Skeletal muscle tissue (tissue), 4 donors: Measurements from ENCODE around the gene CRYBA2. TPM values are rescaled to one million over a fixed set of nuclear protein-coding genes. Genes with fewer than 3 reads are reported as not detected.

Source experiments
- H3K27ac ChIP-seq: one replicate; pipeline ENCODE4 v1.7.0; 2013; ENCODE audit warnings: mild to moderate bottlenecking, low read depth, low read length, inconsistent platforms
- H3K27me3 ChIP-seq, 3 donors: one replicate each; pipeline ENCODE4 v1.7.0; 2013; ENCODE audit warnings: low read length in 3 of 3; ENCODE audit not compliant: control insufficient read depth in 3 of 3, insufficient read depth in 3 of 3
- H3K36me3 ChIP-seq, 3 donors: one replicate each; pipeline ENCODE4 v1.7.0; 2013; ENCODE audit warnings: low read length in 3 of 3; ENCODE audit not compliant: control insufficient read depth in 3 of 3, insufficient read depth in 3 of 3
- H3K4me1 ChIP-seq, 3 donors: one replicate each; pipeline ENCODE4 v1.7.0; 2013; ENCODE audit warnings: low read length in 3 of 3, mild to moderate bottlenecking in 3 of 3; ENCODE audit not compliant: control insufficient read depth in 3 of 3, insufficient read depth in 3 of 3
- H3K4me3 ChIP-seq, 3 donors: one replicate each; pipeline ENCODE4 v1.7.0; 2013; ENCODE audit warnings: low read length in 3 of 3
- H3K9ac ChIP-seq, 3 donors: one replicate each; pipeline ENCODE4 v1.7.0; 2013; ENCODE audit warnings: low read length in 3 of 3, mild to moderate bottlenecking in 3 of 3, moderate library complexity in 2 of 3, low read depth in 1 of 3
- H3K9me3 ChIP-seq, 3 donors: one replicate each; pipeline ENCODE4 v1.7.0; 2013; ENCODE audit warnings: low read length in 3 of 3; ENCODE audit not compliant: control insufficient read depth in 3 of 3
- total RNA-seq: library from RNA; depleted of rRNA; stranded (reverse); fragments of >200 nt; gene quantifications from one replicate; pipeline ENCODE4 v1.2.3, GENCODE V29; 2014
- donor health status: Osteomylitis.

CRYBA2 gene
- total RNA-seq, 1 donor from 2014 or later = not detected

DNA sequence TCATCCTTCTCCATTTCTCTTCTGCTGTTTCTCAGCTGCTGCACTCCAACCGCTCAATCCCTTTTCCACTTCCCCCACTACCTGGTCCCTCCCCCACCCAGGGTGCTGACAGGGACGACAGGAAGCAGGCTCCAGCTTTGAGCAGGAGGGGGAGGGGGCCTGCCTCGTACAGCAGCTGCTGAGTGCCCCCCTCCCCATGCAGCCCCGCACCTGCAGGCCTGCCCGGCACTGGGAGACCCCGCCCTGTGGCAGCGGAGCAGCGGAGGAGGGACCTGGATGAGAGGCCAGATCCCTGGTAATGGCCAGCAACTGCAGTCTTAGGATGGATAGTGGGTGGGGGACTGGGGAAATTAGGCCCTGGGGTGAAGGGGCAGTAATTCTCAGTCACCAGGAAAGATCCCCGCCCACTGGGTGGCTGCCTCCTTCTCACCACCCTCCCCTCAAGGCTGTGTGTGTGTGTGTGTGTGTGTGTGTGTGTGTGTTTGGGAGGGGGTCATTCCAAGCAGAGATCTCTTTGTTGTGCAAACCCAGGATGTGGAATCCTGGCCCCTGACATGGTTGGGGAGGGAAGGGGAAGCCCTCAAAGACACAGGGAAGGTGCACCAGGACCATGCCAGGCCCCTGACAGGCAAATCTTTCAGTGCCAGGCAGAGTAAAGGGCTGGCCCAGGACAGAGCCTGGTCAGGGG is 6.8 kb upstream of the CRYBA2 start:
- H3K36me3 ChIP-seq = no peaks in the 10 kb centered on the region
- no peak overlapping the region for H3K27ac ChIP-seq
- no peak overlapping the region for H3K4me3 ChIP-seq
- peaks cover 63 to 69% (median 67%) of the 10 kb centered on the region in 3 donors for H3K27me3 ChIP-seq
- no peak overlapping the region for H3K9ac ChIP-seq
- peaks cover 14 to 22% (median 19%) of the 10 kb centered on the region in 3 donors for H3K4me1 ChIP-seq
- H3K9me3 ChIP-seq = no peaks in the 10 kb centered on the region

DNA sequence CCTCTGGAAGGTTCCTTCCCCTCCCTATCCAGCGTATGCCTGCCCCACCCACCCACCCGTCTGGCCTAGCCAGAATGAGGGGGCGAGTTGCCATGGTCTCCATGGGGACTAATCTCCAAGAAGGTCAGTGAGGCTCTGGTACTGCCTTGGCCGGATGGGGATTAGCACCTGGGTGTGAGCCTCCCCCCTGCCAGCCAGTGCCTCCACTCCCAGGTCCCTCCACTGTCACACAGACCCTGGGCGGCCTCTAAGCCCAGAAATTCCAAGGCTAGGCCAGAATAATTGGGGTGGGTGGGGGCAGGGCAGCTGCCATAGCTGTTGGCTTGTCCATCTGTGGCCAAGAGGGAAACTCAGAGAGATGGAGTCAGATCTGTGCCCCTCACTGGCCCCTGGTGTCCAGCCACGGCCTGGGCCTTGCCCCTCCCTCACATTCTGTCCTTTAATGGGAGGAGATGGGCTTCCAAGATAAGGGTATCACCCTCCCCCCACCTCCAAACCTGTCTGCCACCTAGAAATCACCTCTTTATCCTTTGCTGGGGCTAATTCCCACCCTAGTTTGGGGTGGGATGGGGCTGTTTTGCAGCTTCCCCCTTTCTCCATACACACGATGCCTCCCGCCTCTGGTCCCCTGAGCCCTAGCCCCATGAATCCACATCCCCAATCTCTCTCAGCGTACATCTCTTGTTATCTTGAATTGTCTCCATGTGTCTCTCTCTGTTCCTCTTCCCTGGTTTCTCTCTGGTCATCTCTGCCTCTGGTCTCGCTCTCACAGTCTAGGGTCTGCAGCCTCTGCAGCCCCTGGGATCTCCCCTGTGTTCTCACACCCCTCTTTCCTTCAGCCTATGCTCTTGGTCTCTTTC is 6.0 kb upstream of the CRYBA2 start:
- Histone ChIP-seq H3K36me3 (no peaks in the 10 kb centered on the region), H3K4me1 (peaks cover 14 to 22% (median 19%) of the 10 kb centered on the region in 3 donors), H3K4me3 (no peak overlapping the region), H3K27me3 (peaks cover 63 to 70% (median 70%) of the 10 kb centered on the region in 3 donors), H3K27ac (no peak overlapping the region), H3K9ac (no peak overlapping the region), H3K9me3 (no peaks in the 10 kb centered on the region)

DNA sequence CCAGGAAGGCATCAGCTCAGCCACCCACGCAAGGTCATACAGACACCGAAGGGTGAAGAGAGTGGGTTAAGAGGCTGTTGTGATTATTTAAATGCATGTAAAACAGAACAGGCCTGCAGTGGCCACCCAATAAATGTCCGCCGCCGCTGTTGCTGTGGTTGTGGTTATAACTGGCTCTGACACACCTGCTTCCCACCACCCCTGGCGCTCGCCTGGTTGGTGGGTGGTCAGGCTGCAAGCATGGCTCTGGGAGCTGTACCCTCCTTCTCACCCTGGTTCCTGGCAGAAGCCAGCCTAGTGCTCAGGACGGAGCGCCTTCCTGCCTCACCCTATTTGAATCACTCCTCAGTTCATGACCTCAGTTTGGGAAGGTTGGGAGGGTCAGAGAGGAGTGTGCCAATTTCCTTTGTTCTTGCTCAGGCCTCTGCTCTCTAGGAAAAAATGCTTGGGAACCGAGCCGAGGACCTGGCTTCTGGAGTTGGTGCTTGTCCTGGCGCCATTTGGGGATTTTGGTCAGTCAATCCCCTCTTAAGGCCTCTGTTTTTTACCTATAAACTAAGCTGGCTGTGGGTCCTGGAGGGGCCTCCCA is 5.3 kb upstream of the CRYBA2 start:
- Histone ChIP-seq H3K9me3 (no peaks in the 10 kb centered on the region), H3K27me3 (peaks cover 63 to 70% (median 70%) of the 10 kb centered on the region in 3 donors)

DNA sequence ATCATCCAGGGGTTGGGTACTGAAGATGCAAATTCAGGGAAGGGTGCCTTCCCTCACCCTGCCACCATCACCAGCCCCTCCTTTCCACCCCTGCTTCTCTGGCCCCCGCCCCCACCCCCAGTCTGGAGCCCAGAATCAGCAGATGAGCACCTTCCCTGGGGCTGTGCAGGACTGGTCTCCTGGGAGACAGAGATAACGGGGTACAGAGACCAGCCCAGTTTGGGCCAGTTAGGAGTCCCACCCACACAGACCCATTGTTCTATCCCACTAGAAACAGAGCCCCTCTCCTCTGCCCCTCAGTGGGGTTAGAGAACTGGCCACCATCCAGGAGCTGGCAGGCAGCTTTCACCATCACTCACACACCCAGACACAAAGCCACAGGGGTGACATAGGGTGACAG is 4.5 kb upstream of the CRYBA2 start:
- Histone ChIP-seq H3K9me3 (no peaks in the 10 kb centered on the region), H3K9ac (no peak overlapping the region), H3K36me3 (no peaks in the 10 kb centered on the region), H3K4me3 (no peak overlapping the region), H3K27ac (no peak overlapping the region), H3K27me3 (peaks cover 63 to 70% (median 70%) of the 10 kb centered on the region in 3 donors), H3K4me1 (peaks cover 20 to 32% (median 30%) of the 10 kb centered on the region in 3 donors)

More for the DNA sequence above, 5.3 kb upstream of the CRYBA2 start:
- peaks cover 18 to 29% (median 27%) of the 10 kb centered on the region in 3 donors for H3K4me1 ChIP-seq
- H3K27ac ChIP-seq = no peak overlapping the region
- H3K9ac ChIP-seq = no peak overlapping the region
- H3K4me3 ChIP-seq = no peak overlapping the region
- no peaks in the 10 kb centered on the region for H3K36me3 ChIP-seq

DNA sequence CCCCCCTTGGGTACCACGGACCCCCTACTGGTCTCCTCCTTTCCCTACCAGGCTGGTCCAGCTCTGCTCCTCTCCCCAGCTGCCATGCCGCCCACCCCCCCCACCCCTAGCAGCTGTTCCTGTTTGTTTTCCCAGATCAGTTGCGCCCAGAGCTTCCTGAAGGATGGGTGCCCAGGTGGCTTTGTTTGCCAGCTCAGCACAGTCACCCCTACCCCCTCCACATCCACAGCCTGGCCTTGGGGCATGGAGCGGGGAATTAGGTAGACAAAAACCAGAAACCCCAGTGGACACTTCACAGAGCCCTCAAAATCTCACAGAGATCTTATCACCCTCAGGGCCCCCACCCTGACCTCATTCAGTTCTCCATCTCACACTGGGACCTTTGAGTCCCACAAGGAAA is 3.7 kb upstream of the CRYBA2 start:
- Histone ChIP-seq H3K27ac (no peak overlapping the region), H3K9ac (no peak overlapping the region), H3K4me3 (no peak overlapping the region), H3K27me3 (peaks cover 63 to 70% (median 70%) of the 10 kb centered on the region in 3 donors), H3K4me1 (peaks cover 20 to 26% (median 24%) of the 10 kb centered on the region in 3 donors), H3K36me3 (no peaks in the 10 kb centered on the region), H3K9me3 (no peaks in the 10 kb centered on the region)

DNA sequence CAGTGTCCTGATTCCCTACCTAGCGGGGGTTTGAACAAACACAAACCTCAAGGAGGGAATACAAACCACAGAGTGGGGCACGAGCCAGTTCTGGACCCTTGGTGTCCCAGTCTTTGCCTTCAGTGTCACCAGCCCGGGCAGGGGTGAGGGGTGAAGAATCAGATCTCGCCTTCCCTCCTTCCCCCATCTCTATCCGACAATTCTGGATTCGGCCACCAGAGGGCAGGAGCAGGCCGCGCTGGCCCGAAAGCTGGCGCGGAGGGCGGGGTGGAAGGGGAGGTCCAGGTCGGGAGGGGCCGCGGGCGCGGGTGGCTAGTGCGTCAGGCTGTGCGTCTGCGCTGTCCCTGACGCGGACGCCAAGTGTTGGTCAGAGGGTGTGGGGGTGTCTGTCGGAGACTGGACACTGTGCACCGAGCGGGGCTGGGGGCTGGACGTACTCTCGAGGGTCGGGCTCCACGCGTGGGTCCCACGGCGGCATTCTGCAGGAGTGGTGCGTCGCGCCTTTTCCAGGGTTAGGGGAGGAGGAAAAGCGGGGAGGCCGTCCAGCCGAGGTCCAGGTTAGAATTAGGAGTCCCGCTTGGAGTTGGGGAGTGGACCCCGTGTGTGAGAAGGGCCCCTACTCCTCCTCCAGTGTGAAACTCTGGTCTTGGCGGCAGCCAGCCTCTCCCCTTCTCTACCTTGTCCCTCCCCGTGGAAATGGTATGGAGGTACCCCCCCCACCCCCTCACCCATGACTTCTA is 2.9 kb upstream of the CRYBA2 start:
- Histone ChIP-seq H3K27me3 (peaks cover 70% of the 10 kb centered on the region in 3 donors), H3K4me3 (peak overlapping the region; percentile 48 to 66 (median 65)), H3K4me1 (peaks cover 20 to 26% (median 24%) of the 10 kb centered on the region in 3 donors), H3K9ac (peak overlapping the region in 2 of 3 donors; percentile 32 to 54), H3K27ac (no peak overlapping the region), H3K9me3 (no peaks in the 10 kb centered on the region), H3K36me3 (no peaks in the 10 kb centered on the region)

DNA sequence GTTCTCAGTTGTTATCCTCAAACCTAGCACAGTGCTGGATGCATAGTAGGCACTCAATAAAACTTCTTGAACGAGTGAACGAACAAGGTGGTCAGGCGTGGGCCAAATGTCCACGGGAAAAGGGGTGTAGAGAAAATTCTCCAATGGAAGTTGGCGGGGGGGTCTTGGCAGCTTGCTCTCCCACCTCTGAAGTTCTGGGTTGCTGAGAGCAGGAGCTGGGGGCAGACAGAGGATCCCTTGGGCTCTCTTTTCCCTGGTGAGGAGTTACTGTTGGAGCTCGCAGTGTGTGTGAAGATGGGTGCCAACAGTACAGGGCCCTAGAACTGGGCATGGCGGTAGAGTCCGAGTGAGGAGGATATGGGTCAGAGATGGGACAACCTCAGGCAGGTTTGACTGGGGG is 2.3 kb upstream of the CRYBA2 start:
- no peak overlapping the region for H3K9ac ChIP-seq
- no peaks in the 10 kb centered on the region for H3K9me3 ChIP-seq
- no peaks in the 10 kb centered on the region for H3K36me3 ChIP-seq
- H3K4me1 ChIP-seq = peaks cover 20 to 26% (median 24%) of the 10 kb centered on the region in 3 donors
- peaks cover 70% of the 10 kb centered on the region in 3 donors for H3K27me3 ChIP-seq
- H3K4me3 ChIP-seq = peak overlapping the region in 1 of 3 donors; percentile 66
- H3K27ac ChIP-seq = no peak overlapping the region

DNA sequence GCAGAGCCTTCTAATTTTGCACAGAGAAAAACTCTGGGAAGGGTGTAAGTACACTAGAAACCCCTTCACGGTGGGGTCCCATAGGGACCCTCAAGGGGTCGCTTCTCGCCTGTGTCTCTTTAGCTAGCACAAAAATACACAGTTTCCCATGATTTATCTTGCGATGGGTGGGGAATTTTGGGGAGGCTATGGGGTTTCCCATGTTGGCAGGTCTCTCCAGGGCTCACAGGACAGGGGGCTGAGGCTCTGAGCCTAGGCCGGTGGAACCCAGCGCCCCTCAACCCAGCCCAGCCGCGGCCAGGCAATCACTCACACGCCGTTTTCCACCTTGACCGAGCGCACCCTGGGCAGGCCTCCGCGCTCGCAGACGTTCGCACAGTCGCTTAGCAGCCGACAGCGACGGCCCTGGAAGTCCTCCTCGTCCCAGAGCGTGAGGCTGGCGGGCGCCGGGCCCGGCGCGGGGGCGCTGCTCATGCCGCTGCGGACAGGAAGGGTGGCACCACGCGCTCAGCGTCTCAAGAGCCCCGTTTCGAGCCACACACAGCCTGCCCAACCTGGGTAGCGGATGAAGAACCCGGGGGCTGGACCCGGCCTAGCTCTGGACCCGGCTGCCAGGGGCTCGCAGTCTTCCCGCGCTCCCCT is 398 bp downstream of the CRYBA2 start:
- Histone ChIP-seq H3K9me3 (no peaks in the 10 kb centered on the region), H3K27ac (no peak overlapping the region), H3K36me3 (no peaks in the 10 kb centered on the region), H3K9ac (peak overlapping the region in 1 of 3 donors; percentile 45), H3K4me1 (peaks cover 20 to 26% (median 24%) of the 10 kb centered on the region in 3 donors), H3K27me3 (peaks cover 80 to 88% (median 84%) of the 10 kb centered on the region in 3 donors), H3K4me3 (peak overlapping the region in 2 of 3 donors; percentile 54 to 66)

DNA sequence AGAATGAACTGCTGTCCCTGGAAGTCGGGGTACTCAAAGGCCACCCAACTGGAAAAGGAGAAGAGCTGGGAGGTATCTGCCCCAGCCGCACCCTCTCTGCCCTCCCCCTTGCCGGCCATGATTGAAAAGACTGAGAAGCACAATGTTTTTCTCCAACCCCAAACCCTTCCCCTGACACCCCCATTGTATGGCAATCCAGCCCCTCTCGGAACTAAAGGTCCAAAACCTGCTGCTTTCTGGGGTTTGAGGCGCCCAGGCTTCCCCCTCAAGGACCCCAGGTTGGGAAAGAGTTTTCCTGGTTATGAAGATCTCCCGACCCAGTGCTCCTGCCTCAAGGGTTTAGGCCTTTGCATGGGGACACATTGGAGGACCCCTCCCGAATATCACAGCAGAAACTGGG is 1.0 kb downstream of the CRYBA2 start:
- Histone ChIP-seq H3K4me3 (no peak overlapping the region), H3K9ac (no peak overlapping the region), H3K9me3 (no peaks in the 10 kb centered on the region), H3K27me3 (peaks cover 86 to 93% (median 87%) of the 10 kb centered on the region in 3 donors), H3K36me3 (no peaks in the 10 kb centered on the region), H3K27ac (no peak overlapping the region), H3K4me1 (peaks cover 20 to 26% (median 24%) of the 10 kb centered on the region in 3 donors)
